Measurements from ENCODE around the gene DYNC1I2. TPM values are rescaled to one million over a fixed set of nuclear protein-coding genes. Genes with fewer than 3 reads are reported as not detected.
A peak's percentile ranks its signal among the peaks of the same experiment; 100 is the strongest.

Gene DYNC1I2
- polyA plus RNA-seq, 3 donors, result 30.8 to 39.1 (median 32.2) TPM

GRCh38 chr2:171702781-171703556, 15.7 kb downstream of the DYNC1I2 start:
- H3K36me3 Mint-ChIP-seq, result peaks cover 26 to 56% of the 10 kb centered on the region in 2 donors
- H3K27me3 ChIP-seq (ENCODE audit: control insufficient read depth in 2 of 2, insufficient read depth in 2 of 2, low read length in 2 of 2), result no peaks in the 10 kb centered on the region
- H3K79me2 ChIP-seq (ENCODE audit: insufficient read depth, low read length), result peaks cover 37% of the 10 kb centered on the region
- no peaks in the 10 kb centered on the region for H3K4me1 ChIP-seq (ENCODE audit: control insufficient read depth in 1 of 2, insufficient read depth in 2 of 2, low read length in 2 of 2)
- DNase-seq, result no peak
- peaks cover 33 to 60% of the 10 kb centered on the region in 2 donors for H3K36me3 ChIP-seq (replicated peaks in 1 of 2; ENCODE audit: control insufficient read depth in 1 of 2, insufficient read depth in 2 of 2, low read length in 2 of 2)
- H3K4me3 ChIP-seq (replicated peaks in 1 of 3; ENCODE audit: low read depth in 2 of 3, low read length in 3 of 3), result no peak overlapping the region
- H4K20me1 ChIP-seq (ENCODE audit: insufficient read depth, low read length), result peaks cover 74% of the 10 kb centered on the region
- peaks cover 11% of the 10 kb centered on the region for H3K4me1 Mint-ChIP-seq
- H3K4me3 Mint-ChIP-seq, result no peak overlapping the region
- no peaks in the 10 kb centered on the region for H3K9me3 ChIP-seq (replicated peaks in 1 of 2; ENCODE audit: control insufficient read depth in 1 of 2, insufficient read depth in 1 of 2, low read length in 2 of 2)
- TF ChIP-seq, protein P1, sequence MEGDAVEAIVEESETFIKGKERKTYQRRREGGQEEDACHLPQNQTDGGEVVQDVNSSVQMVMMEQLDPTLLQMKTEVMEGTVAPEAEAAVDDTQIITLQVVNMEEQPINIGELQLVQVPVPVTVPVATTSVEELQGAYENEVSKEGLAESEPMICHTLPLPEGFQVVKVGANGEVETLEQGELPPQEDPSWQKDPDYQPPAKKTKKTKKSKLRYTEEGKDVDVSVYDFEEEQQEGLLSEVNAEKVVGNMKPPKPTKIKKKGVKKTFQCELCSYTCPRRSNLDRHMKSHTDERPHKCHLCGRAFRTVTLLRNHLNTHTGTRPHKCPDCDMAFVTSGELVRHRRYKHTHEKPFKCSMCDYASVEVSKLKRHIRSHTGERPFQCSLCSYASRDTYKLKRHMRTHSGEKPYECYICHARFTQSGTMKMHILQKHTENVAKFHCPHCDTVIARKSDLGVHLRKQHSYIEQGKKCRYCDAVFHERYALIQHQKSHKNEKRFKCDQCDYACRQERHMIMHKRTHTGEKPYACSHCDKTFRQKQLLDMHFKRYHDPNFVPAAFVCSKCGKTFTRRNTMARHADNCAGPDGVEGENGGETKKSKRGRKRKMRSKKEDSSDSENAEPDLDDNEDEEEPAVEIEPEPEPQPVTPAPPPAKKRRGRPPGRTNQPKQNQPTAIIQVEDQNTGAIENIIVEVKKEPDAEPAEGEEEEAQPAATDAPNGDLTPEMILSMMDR (IDR thresholded peaks at IDR 0.05), result no peak
- no peak overlapping the region for H3K4me2 ChIP-seq (replicated peaks; ENCODE audit: extremely low read depth, low read length, poor library complexity, severe bottlenecking)
- H3K9ac ChIP-seq (ENCODE audit: insufficient read depth, low read length, poor library complexity, severe bottlenecking), result no peak overlapping the region
- WGBS (ENCODE audit: insufficient coverage), result 95% methylated on average over 5 of the region's 7 CpGs
- H3K9me3 Mint-ChIP-seq, result no peaks in the 10 kb centered on the region
- intact Hi-C loops (cut with micrococcal nuclease), result loop anchor here (5.0 to 10.0 kb wide), 3 partner anchors 128 to 762 kb away; no protein-coding TSS in a partner anchor
- no peak overlapping the region for H2AFZ ChIP-seq (ENCODE audit: insufficient read depth, low read depth, low read length, poor library complexity, severe bottlenecking)
- H3K27ac Mint-ChIP-seq, result peak overlapping the region in 1 of 7 donors; percentile 66
- no peak overlapping the region for H3K27ac ChIP-seq (ENCODE audit: low read depth in 1 of 2, low read length in 2 of 2)
- H3K27me3 Mint-ChIP-seq (ENCODE audit: low read depth in 3 of 3), result no peaks in the 10 kb centered on the region

DNA sequence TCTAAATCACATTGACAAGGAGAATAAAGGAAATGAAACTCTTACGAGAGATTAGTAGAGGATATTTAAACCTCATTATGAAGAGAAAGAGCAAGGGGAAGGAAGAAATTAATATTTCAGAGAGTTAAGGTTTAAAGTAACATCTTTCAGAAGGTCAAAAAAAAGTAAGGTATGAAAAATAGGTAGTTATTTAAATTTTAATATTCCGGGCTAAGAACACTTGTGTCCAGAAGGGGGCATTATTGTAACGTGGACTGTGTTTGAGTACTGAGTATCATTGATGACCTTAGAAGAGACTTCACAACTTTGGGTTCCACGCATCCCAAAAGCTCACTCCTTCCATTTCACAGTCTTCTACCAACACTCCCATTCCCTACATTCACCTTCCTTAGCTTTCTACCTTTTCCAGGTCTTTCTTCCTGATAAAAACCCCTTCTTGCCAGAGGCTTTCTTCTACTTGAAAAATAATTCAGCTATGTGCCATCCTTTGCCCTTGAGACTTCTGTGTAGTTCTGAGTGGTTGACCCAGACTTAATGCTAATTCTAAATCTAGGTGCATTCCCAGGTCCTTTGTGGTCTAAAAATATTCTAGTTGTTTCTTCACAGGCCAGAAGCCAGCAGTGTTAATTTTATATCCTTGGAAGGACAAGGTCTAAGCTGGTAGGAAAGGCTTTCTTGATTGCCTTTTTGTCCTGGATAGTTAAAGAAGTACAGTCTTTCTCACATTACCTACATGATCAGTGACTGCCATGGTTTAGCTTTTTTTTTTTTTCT, 16.5 kb downstream of the DYNC1I2 start:
- intact Hi-C loops (cut with micrococcal nuclease), result loop anchor here (5.0 to 10.0 kb wide), 3 partner anchors 129 to 761 kb away; no protein-coding TSS in a partner anchor
- DNase-seq, result peak; percentile 1 to 21 (median 15)

More for the DNA sequence above, 16.5 kb downstream of the DYNC1I2 start:
- Histone ChIP-seq H3K27ac (ENCODE audit: low read depth in 1 of 2, low read length in 2 of 2) (no peak overlapping the region), H3K4me2 (replicated peaks; ENCODE audit: extremely low read depth, low read length, poor library complexity, severe bottlenecking) (no peak overlapping the region), H3K4me1 (ENCODE audit: control insufficient read depth in 1 of 2, insufficient read depth in 2 of 2, low read length in 2 of 2) (no peaks in the 10 kb centered on the region), H3K4me3 (replicated peaks in 1 of 3; ENCODE audit: low read depth in 2 of 3, low read length in 3 of 3) (no peak overlapping the region), H2AFZ (ENCODE audit: insufficient read depth, low read depth, low read length, poor library complexity, severe bottlenecking) (no peak overlapping the region), H3K27me3 (ENCODE audit: control insufficient read depth in 2 of 2, insufficient read depth in 2 of 2, low read length in 2 of 2) (no peaks in the 10 kb centered on the region), H3K9me3 (replicated peaks in 1 of 2; ENCODE audit: control insufficient read depth in 1 of 2, insufficient read depth in 1 of 2, low read length in 2 of 2) (no peaks in the 10 kb centered on the region), H3K9ac (ENCODE audit: insufficient read depth, low read length, poor library complexity, severe bottlenecking) (no peak overlapping the region), H4K20me1 (ENCODE audit: insufficient read depth, low read length) (peaks cover 68% of the 10 kb centered on the region), H3K36me3 (replicated peaks in 1 of 2; ENCODE audit: control insufficient read depth in 1 of 2, insufficient read depth in 2 of 2, low read length in 2 of 2) (peaks cover 31 to 61% of the 10 kb centered on the region in 2 donors), H3K79me2 (ENCODE audit: insufficient read depth, low read length) (peaks cover 31% of the 10 kb centered on the region)
- Mint-ChIP-seq H3K27me3 (ENCODE audit: low read depth in 3 of 3) (no peaks in the 10 kb centered on the region), H3K9me3 (no peaks in the 10 kb centered on the region), H3K36me3 (peaks cover 26 to 53% of the 10 kb centered on the region in 2 donors), H3K27ac (peak overlapping the region in 1 of 7 donors; percentile 61), H3K4me1 (peaks cover 11% of the 10 kb centered on the region), H3K4me3 (no peak overlapping the region)
- WGBS (ENCODE audit: insufficient coverage), result no CpG with 5 or more reads among the region's 4 CpGs
- TF ChIP-seq, protein P1 (IDR thresholded peaks at IDR 0.05), result no peak

Data from CD14-positive monocyte (primary cell).